Measurements from ENCODE around the gene AFDN. TPM values are rescaled to one million over a fixed set of nuclear protein-coding genes. Genes with fewer than 3 reads are reported as not detected.

The AFDN gene
- total RNA-seq, 1 experiment from 2014 or later: 108 TPM

GRCh38 chr6:167965592-167966539 lies 139.2 kb downstream of the AFDN start:
- no peaks in the 10 kb centered on the region for H3K9me3 ChIP-seq (ENCODE audit: insufficient read depth, low read depth)
- H3K4me1 ChIP-seq (replicated peaks; ENCODE audit: insufficient read depth): no peaks in the 10 kb centered on the region
- no peak overlapping the region for H3K4me3 ChIP-seq
- DNase-seq: no peak
- H3K27ac ChIP-seq: no peak overlapping the region
- no peaks in the 10 kb centered on the region for H3K79me2 ChIP-seq (ENCODE audit: low read depth)
- no peaks in the 10 kb centered on the region for H4K20me1 ChIP-seq (ENCODE audit: insufficient read depth)
- CTCF ChIA-PET: no interaction called here
- TF ChIP-seq CTCF (conservative IDR thresholded peaks at IDR 0.05) (no peak), EZH2 (IDR thresholded peaks at IDR 0.05; ENCODE audit: low read depth) (no peak)
- H3K27me3 ChIP-seq (ENCODE audit: insufficient read depth, low read depth): no peaks in the 10 kb centered on the region
- POLR2A ChIA-PET (ENCODE audit: unreplicated experiment): no interaction called here
- H3F3A ChIP-seq (ENCODE audit: insufficient read depth, low read depth): no peaks in the 10 kb centered on the region
- BruUV-seq (replicated peaks): no TSS peak
- no peak overlapping the region for H3K4me2 ChIP-seq
- H3K9me2 ChIP-seq (ENCODE audit: insufficient read depth): no peaks in the 10 kb centered on the region
- intact Hi-C loops (cut with micrococcal nuclease; ENCODE audit: unreplicated experiment): no loop called here
- H3K36me3 ChIP-seq (ENCODE audit: low read depth): peaks cover 14% of the 10 kb centered on the region; the same call in 1 of the 2 replicates
- no peak overlapping the region for H2AFZ ChIP-seq

GRCh38 chr6:167966540-167966905 lies 139.8 kb downstream of the AFDN start:
- no peaks in the 10 kb centered on the region for H3K27me3 ChIP-seq (ENCODE audit: insufficient read depth, low read depth)
- no peak overlapping the region for H3K4me2 ChIP-seq
- no peaks in the 10 kb centered on the region for H4K20me1 ChIP-seq (ENCODE audit: insufficient read depth)
- H3K4me3 ChIP-seq: no peak overlapping the region
- no peaks in the 10 kb centered on the region for H3F3A ChIP-seq (ENCODE audit: insufficient read depth, low read depth)
- no TSS peak for BruUV-seq (replicated peaks)
- H3K9me2 ChIP-seq (ENCODE audit: insufficient read depth): no peaks in the 10 kb centered on the region
- ChIA-PET POLR2A (ENCODE audit: unreplicated experiment) (no interaction called here), CTCF (no interaction called here)
- no peaks in the 10 kb centered on the region for H3K9me3 ChIP-seq (ENCODE audit: insufficient read depth, low read depth)
- TF ChIP-seq EZH2 (IDR thresholded peaks at IDR 0.05; ENCODE audit: low read depth) (no peak), CTCF (conservative IDR thresholded peaks at IDR 0.05) (no peak)
- no peak overlapping the region for H2AFZ ChIP-seq
- no peaks in the 10 kb centered on the region for H3K79me2 ChIP-seq (ENCODE audit: low read depth)
- no peak overlapping the region for H3K27ac ChIP-seq
- no peak for DNase-seq
- H3K36me3 ChIP-seq (ENCODE audit: low read depth): peaks cover 14% of the 10 kb centered on the region; the same call in 1 of the 2 replicates
- no peaks in the 10 kb centered on the region for H3K4me1 ChIP-seq (replicated peaks; ENCODE audit: insufficient read depth)
- intact Hi-C loops (cut with micrococcal nuclease; ENCODE audit: unreplicated experiment): no loop called here

- BruUV-seq (replicated peaks): no TSS peak
Measured at GRCh38 chr6:167968091-167968490, 141.4 kb downstream of the AFDN start.

More at GRCh38 chr6:167968091-167968490, 141.4 kb downstream of the AFDN start:
- Histone ChIP-seq H3K9me3 (ENCODE audit: insufficient read depth, low read depth) (no peaks in the 10 kb centered on the region), H3K4me1 (replicated peaks; ENCODE audit: insufficient read depth) (no peaks in the 10 kb centered on the region), H3K9me2 (ENCODE audit: insufficient read depth) (no peaks in the 10 kb centered on the region), H3K4me3 (no peak overlapping the region), H3F3A (ENCODE audit: insufficient read depth, low read depth) (no peaks in the 10 kb centered on the region), H3K27me3 (ENCODE audit: insufficient read depth, low read depth) (no peaks in the 10 kb centered on the region), H4K20me1 (ENCODE audit: insufficient read depth) (peaks cover 2% of the 10 kb centered on the region; the same call in 1 of the 2 replicates), H3K4me2 (no peak overlapping the region), H2AFZ (no peak overlapping the region), H3K79me2 (ENCODE audit: low read depth) (no peaks in the 10 kb centered on the region), H3K36me3 (ENCODE audit: low read depth) (peaks cover 10% of the 10 kb centered on the region; the same call in 1 of the 2 replicates), H3K27ac (no peak overlapping the region)
- CTCF ChIA-PET: no interaction called here
- POLR2A ChIA-PET (ENCODE audit: unreplicated experiment): no interaction called here
- TF ChIP-seq CTCF (conservative IDR thresholded peaks at IDR 0.05) (peak; percentile 62), EZH2 (IDR thresholded peaks at IDR 0.05; ENCODE audit: low read depth) (no peak)
- DNase-seq: no peak
- intact Hi-C loops (cut with micrococcal nuclease; ENCODE audit: unreplicated experiment): no loop called here

All from PC-9 (cell line).